NB4 (cell line): Measurements from ENCODE around the gene LCAT.

Experiments
- DNase-seq: peaks from one replicate; pipeline ENCODE4 v3.0.0; 2010; ENCODE audit warnings: low read depth
- H3K4me3 ChIP-seq: one replicate; pipeline ENCODE4 v1.5.1; 2011; ENCODE audit warnings: mild to moderate bottlenecking, low read depth, low read length, moderate library complexity
- MAX ChIP-seq: IDR thresholded peaks from 2 replicates; pipeline ENCODE4 v1.6.1; 2011; ENCODE audit warnings: low read depth, low read length
- MYC ChIP-seq: IDR thresholded peaks from 2 replicates; pipeline ENCODE4 v1.6.1; 2011; ENCODE audit warnings: low read depth, low read length
- POLR2A ChIP-seq: IDR thresholded peaks from 2 replicates; pipeline ENCODE4 v1.6.1; 2011; ENCODE audit warnings: mild to moderate bottlenecking; ENCODE audit not compliant: insufficient read length; ENCODE audit errors: extremely low read depth
- TF ChIP-seq, protein P1 (sequence below): IDR thresholded peaks from one replicate; pipeline ENCODE4 v1.5.1; 2012; ENCODE audit warnings: low read depth, low read length

Gene LCAT

DNA sequence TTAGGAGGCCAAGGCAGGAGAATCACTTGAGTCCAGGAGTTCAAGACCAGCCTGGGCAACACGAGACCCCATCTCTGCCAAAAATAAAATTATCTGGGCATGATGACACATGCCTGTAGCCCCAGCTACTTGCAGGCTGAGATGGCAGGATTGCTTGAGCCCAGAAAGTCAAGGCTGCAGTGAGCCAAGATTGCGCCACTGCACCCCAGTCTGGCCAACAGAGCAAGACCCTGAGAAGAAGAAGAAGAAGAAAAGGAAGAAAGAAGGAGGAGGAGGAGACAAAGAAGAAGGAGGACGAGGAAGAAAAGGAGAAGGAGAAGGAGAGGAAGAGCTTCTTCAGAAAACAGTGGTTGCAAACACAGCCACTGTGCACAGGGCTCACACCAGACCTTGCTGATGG, 44.8 kb upstream of the LCAT start:
- TF ChIP-seq, protein P1, sequence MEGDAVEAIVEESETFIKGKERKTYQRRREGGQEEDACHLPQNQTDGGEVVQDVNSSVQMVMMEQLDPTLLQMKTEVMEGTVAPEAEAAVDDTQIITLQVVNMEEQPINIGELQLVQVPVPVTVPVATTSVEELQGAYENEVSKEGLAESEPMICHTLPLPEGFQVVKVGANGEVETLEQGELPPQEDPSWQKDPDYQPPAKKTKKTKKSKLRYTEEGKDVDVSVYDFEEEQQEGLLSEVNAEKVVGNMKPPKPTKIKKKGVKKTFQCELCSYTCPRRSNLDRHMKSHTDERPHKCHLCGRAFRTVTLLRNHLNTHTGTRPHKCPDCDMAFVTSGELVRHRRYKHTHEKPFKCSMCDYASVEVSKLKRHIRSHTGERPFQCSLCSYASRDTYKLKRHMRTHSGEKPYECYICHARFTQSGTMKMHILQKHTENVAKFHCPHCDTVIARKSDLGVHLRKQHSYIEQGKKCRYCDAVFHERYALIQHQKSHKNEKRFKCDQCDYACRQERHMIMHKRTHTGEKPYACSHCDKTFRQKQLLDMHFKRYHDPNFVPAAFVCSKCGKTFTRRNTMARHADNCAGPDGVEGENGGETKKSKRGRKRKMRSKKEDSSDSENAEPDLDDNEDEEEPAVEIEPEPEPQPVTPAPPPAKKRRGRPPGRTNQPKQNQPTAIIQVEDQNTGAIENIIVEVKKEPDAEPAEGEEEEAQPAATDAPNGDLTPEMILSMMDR = no peak
- TF ChIP-seq MYC (no peak), MAX (no peak), POLR2A (no peak)
- H3K4me3 ChIP-seq = no peak overlapping the region
- DNase-seq = no peak

GRCh38 chr16:67987460-67988160, 43.7 kb upstream of the LCAT start:
- no peak for TF ChIP-seq MYC
- TF ChIP-seq POLR2A = no peak
- TF ChIP-seq, protein P1 = no peak
- TF ChIP-seq MAX = no peak
- H3K4me3 ChIP-seq = no peak overlapping the region
- DNase-seq = no peak

DNA sequence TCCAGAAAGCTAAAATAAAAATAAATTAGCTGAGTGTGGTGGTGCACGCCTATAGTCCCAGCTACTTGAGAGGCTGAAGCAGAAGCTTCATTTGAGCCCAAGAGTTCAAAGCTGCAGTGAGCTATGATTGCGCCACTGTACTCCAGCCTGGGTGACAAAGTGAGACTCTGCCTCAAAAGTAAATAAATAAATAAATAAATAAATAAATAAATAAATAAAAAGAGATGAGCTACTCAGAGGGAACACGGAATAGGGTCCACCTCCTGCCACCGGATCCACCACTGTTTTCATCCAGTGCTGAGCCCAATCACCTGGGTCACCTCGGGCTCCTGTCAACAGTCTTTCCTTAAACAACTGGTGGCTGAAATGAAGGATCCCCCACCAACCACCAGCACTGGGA, 43.0 kb upstream of the LCAT start:
- TF ChIP-seq, protein P1 = no peak
- TF ChIP-seq POLR2A = no peak
- no peak overlapping the region for H3K4me3 ChIP-seq
- DNase-seq = no peak

- DNase-seq = no peak
- H3K4me3 ChIP-seq = no peak overlapping the region
These were observed 38.2 kb upstream of the LCAT start for GRCh38 chr16:67982011-67982696.

DNA sequence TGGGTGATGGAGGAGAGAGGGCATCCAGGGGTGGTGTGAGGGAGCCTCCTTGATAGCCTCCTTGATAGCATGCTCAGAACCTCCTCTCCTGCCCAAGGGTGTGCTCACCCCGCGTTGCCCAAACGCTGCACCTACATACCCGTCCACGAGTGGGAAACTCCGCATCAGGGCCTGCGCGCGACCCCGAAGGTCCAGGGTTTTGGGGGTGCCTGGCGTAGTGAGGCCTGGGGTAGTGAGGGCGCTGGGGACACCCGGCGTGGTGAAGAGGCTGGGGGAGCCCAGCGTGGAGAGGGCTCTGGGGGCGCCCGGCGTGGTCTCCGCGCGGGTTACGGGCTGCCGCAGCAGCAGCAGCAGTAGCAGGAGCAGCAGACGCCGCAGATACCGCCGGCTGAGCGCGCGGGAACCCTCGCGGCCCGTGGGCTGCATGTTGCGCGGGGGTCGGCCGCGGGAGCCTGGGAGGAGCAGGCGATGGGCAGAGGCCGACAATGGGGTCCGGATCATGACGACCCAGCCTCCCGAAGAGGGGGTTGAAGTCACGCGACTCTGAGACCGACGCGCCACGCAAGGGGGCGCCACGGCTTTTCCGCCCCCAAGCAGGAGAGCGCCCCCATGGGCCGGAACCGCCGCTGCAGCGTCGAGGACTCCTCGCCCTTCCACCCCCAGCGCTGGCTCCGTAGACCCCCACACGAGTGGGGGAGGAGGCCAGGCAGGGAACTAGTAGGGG, 36.2 kb upstream of the LCAT start, which contains the start of gene DPEP3:
Gene DPEP3, minus strand, starts transcription at position 545 of the 724 bp plus-strand sequence. Its CDS starts 119 bp downstream, at position 426.
- TF ChIP-seq, protein P1 = peak; percentile 4
- TF ChIP-seq MYC = no peak
- TF ChIP-seq MAX = no peak
- TF ChIP-seq POLR2A = no peak
- no peak within 1 kb of the TSS for H3K4me3 ChIP-seq
- no peak for DNase-seq

More at GRCh38 chr16:67982011-67982696, 38.2 kb upstream of the LCAT start:
- no peak for TF ChIP-seq MAX
- no peak for TF ChIP-seq POLR2A
- TF ChIP-seq, protein P1 = no peak
- TF ChIP-seq MYC = no peak
